ENCODE results near the gene ZNF343.
"Not testable (repeated sequence)": the region's sequence is repeated elsewhere in the genome, so short reads cannot be mapped to it uniquely, and the experiment has no call there.

GRCh38 chr20:2504803-2505202, 3.9 kb downstream of the ZNF343 start:
- not testable (repeated sequence) for TF ChIP-seq EZH2 (IDR thresholded peaks at IDR 0.05; ENCODE audit: borderline replicate concordance, low read length)
- TF ChIP-seq, protein P1, sequence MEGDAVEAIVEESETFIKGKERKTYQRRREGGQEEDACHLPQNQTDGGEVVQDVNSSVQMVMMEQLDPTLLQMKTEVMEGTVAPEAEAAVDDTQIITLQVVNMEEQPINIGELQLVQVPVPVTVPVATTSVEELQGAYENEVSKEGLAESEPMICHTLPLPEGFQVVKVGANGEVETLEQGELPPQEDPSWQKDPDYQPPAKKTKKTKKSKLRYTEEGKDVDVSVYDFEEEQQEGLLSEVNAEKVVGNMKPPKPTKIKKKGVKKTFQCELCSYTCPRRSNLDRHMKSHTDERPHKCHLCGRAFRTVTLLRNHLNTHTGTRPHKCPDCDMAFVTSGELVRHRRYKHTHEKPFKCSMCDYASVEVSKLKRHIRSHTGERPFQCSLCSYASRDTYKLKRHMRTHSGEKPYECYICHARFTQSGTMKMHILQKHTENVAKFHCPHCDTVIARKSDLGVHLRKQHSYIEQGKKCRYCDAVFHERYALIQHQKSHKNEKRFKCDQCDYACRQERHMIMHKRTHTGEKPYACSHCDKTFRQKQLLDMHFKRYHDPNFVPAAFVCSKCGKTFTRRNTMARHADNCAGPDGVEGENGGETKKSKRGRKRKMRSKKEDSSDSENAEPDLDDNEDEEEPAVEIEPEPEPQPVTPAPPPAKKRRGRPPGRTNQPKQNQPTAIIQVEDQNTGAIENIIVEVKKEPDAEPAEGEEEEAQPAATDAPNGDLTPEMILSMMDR (IDR thresholded peaks at IDR 0.05; ENCODE audit: low read length): not testable (repeated sequence)

Measured in OCI-LY1 (cell line).